Endothelial cell of umbilical vein (primary cell): ENCODE measurements around the gene MT3. TPM values are rescaled to one million over a fixed set of nuclear protein-coding genes. Genes with fewer than 3 reads are reported as not detected.
A peak's percentile ranks its signal among the peaks of the same experiment; 100 is the strongest.

Experiments used
- BruUV-seq: library from RNA; stranded (reverse); fragments of 400-500 nt; replicated peaks from 2 replicates; lab custom pipeline; 2021; lab: Mats Ljungman, UMichigan
- CTCF ChIA-PET: fragments of 300-600, 350-600 bp; sonication (Branson Sonifier 250); formaldehyde crosslinking; loops from one replicate; lab custom pipeline; 2021; ENCODE audit warnings: antibody characterized with exemption, inconsistent platforms; lab: Charles Lee
- POLR2A ChIA-PET: fragments of 300-600, 350-600 bp; sonication (Branson Sonifier 250); formaldehyde crosslinking; loops from one replicate; lab custom pipeline; 2021; ENCODE audit warnings: antibody characterized with exemption, inconsistent platforms; lab: Charles Lee
- DNase-seq: peaks from one replicate; pipeline ENCODE4 v3.0.0-alpha.2; 2011; ENCODE audit warnings: low read depth, low spot score
- FAIRE-seq: peaks from 2 replicates; lab custom pipeline; 2011; peaks lifted over from hg19 to GRCh38; lab: Jason Lieb, UNC
- H2AFZ ChIP-seq: 2 replicates; pipeline ENCODE4 v1.6.0; 2012; ENCODE audit warnings: low read depth, low read length, control low read depth, inconsistent platforms
- H3K27ac ChIP-seq: 2 replicates; pipeline ENCODE4 v1.5.1; 2011; ENCODE audit warnings: low read depth, mild to moderate bottlenecking, control low read depth, low read length, moderate library complexity; ENCODE audit not compliant: insufficient read depth
- H3K27me3 ChIP-seq, 2 experiments: 2 replicates each; pipeline versions ENCODE4 v1.6.0 to v1.6.1; 2011; ENCODE audit warnings: low read length in 2 of 2, mixed read lengths in 1 of 2; ENCODE audit not compliant: control insufficient read depth in 2 of 2, insufficient read depth in 2 of 2
- H3K36me3 ChIP-seq, 2 experiments: 2 replicates in 1 of 2; 3 replicates in 1 of 2; pipeline ENCODE4 v1.5.1; 2011; ENCODE audit warnings: low read length in 2 of 2, mild to moderate bottlenecking in 1 of 2, moderate library complexity in 1 of 2; ENCODE audit not compliant: control insufficient read depth in 2 of 2, insufficient read depth in 2 of 2; ENCODE audit errors: extremely low read depth in 1 of 2
- H3K4me1 ChIP-seq: 3 replicates; pipeline ENCODE4 v1.5.1; 2011; ENCODE audit warnings: mild to moderate bottlenecking, low read length; ENCODE audit not compliant: control insufficient read depth, insufficient read depth; ENCODE audit errors: extremely low read depth
- H3K4me2 ChIP-seq: 2 replicates; pipeline ENCODE4 v1.6.1; 2011; ENCODE audit warnings: low read length, control low read depth, mixed read lengths; ENCODE audit not compliant: insufficient read depth
- H3K4me3 ChIP-seq, 3 experiments: fragments of 200-600 bp in 1 of 3; sonication (generic), shearing (Covaris generic) in 1 of 3; replicated peaks in 1 of 3; 2 replicates each; pipeline ENCODE4 v1.5.1; 2011 to 2016; ENCODE audit warnings: control low read depth in 3 of 3, low read length in 3 of 3, mild to moderate bottlenecking in 2 of 3, inconsistent platforms in 1 of 3, low read depth in 1 of 3, moderate library complexity in 1 of 3; ENCODE audit not compliant: insufficient read depth in 1 of 3
- H3K79me2 ChIP-seq: 2 replicates; pipeline ENCODE4 v1.6.0; 2012; ENCODE audit warnings: low read length, inconsistent platforms; ENCODE audit not compliant: control insufficient read depth, insufficient read depth
- H3K9ac ChIP-seq: replicated peaks from 2 replicates; pipeline ENCODE3; 2011; ENCODE audit warnings: low read length, control low read depth; ENCODE audit not compliant: insufficient read depth; ENCODE audit errors: extremely low read depth
- H3K9me1 ChIP-seq: replicated peaks from 3 replicates; pipeline ENCODE4 v1.6.0; 2011; ENCODE audit warnings: mild to moderate bottlenecking, low read length; ENCODE audit not compliant: control insufficient read depth, insufficient read depth; ENCODE audit errors: extremely low read depth
- H3K9me3 ChIP-seq: replicated peaks from 2 replicates; pipeline ENCODE4 v1.5.1; 2012; ENCODE audit warnings: low read length, inconsistent platforms; ENCODE audit not compliant: control insufficient read depth, insufficient read depth
- H4K20me1 ChIP-seq: replicated peaks from 2 replicates; pipeline ENCODE3; 2011; ENCODE audit warnings: mild to moderate bottlenecking, low read length; ENCODE audit not compliant: control insufficient read depth, insufficient read depth; ENCODE audit errors: extremely low read depth
- CTCF ChIP-seq, 2 donors: IDR thresholded peaks; 1 replicate in 1 of 2; 2 replicates in 1 of 2; pipeline ENCODE4 v1.5.1; 2011; ENCODE audit warnings: low read length in 2 of 2, mild to moderate bottlenecking in 2 of 2, moderate library complexity in 2 of 2, control low read depth in 1 of 2, inconsistent platforms in 1 of 2, low read depth in 1 of 2; ENCODE audit not compliant: insufficient read depth in 1 of 2; ENCODE audit errors: extremely low read depth in 1 of 2
- EZH2 ChIP-seq: IDR thresholded peaks from 2 replicates; pipeline ENCODE4 v1.6.1; 2012; ENCODE audit warnings: borderline replicate concordance, low read depth, mild to moderate bottlenecking, moderate library complexity, low read length, inconsistent platforms; ENCODE audit not compliant: severe bottlenecking
- GATA2 ChIP-seq: IDR thresholded peaks from 2 replicates; pipeline ENCODE4 v1.7.0; 2011; ENCODE audit warnings: low read depth, mild to moderate bottlenecking, moderate library complexity, mixed read lengths, low read length; ENCODE audit not compliant: insufficient read length, insufficient read depth
- JUN ChIP-seq: IDR thresholded peaks from 2 replicates; pipeline ENCODE4 v1.6.1; 2011; ENCODE audit warnings: borderline replicate concordance, low read depth; ENCODE audit not compliant: insufficient read length, insufficient read depth
- MAX ChIP-seq: IDR thresholded peaks from 2 replicates; pipeline ENCODE4 v1.6.1; 2011; ENCODE audit not compliant: insufficient read depth, insufficient read length
- MYC ChIP-seq: IDR thresholded peaks from one replicate; pipeline ENCODE4 v1.6.1; 2011; ENCODE audit warnings: mild to moderate bottlenecking, low read depth, low read length
- POLR2A ChIP-seq: IDR thresholded peaks from 2 replicates; pipeline ENCODE4 v1.6.1; 2012; ENCODE audit warnings: low read depth, mild to moderate bottlenecking, control low read depth, low read length
- POLR2AphosphoS5 ChIP-seq: IDR thresholded peaks from 2 replicates; pipeline ENCODE4 v1.6.1; 2012; ENCODE audit warnings: low read depth, mild to moderate bottlenecking, control low read depth, low read length, moderate library complexity; ENCODE audit not compliant: insufficient read depth
- dilution Hi-C: fragments of 300-500 bp; cut with MboI; formaldehyde crosslinking; loops from one replicate; pipeline ENCODE4 v1.15.0; 2019; ENCODE audit warnings: low sequenced_read_pairs; ENCODE audit not compliant: extremely low pct_ligation_motif_present
- intact Hi-C: fragments of 100-400 bp; cut with micrococcal nuclease; formaldehyde crosslinking; loops from one replicate; pipeline ENCODE4 v1.10.0; 2022
- polyA plus RNA-seq, 4 experiments: library from polyadenylated mRNA; depleted of rRNA in 3 of 4; stranded (reverse) in 3 of 4; unstranded in 1 of 4; fragments of >200 nt; gene quantifications; 2 replicates each; pipeline versions ENCODE4 v1.2.1 to v1.2.3, GENCODE V29; 2011 to 2012; ENCODE audit warnings: missing spikeins in 1 of 4
- total RNA-seq: library from RNA; stranded (reverse); gene quantifications from 2 replicates; pipeline ENCODE4 v1.2.3, GENCODE V29; 2021

Gene MT3
- total and polyA plus RNA-seq, 2 donors (not counting 3 experiments of a cell fraction or from before 2014, with no cell fraction given), result not detected

DNA sequence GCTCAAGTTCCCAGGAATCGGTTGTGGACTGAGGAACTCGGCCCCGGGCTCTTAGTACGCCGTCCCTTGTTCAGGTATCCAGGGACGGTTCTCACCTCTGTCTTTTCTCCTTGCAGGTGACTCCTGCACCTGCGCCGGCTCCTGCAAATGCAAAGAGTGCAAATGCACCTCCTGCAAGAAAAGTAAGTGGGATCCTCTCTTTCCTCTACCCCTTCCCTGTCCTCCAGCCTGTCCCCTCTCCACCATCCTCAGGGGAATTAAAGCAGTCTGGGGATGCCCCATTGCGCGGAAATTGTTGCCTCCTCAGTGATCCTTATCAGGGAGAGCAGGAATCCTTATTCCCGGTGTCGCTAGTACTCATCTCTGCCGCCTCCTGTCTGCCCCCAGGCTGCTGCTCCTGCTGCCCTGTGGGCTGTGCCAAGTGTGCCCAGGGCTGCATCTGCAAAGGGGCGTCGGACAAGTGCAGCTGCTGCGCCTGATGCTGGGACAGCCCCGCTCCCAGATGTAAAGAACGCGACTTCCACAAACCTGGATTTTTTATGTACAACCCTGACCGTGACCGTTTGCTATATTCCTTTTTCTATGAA, 19.6 kb downstream of the MT3 start:
- Histone ChIP-seq H4K20me1 (no peaks in the 10 kb centered on the region), H3K36me3 (no peaks in the 10 kb centered on the region), H2AFZ (no peak overlapping the region), H3K9me3 (no peaks in the 10 kb centered on the region), H3K9me1 (no peaks in the 10 kb centered on the region), H3K9ac (peak overlapping the region; percentile 95), H3K4me3 (peak overlapping the region; percentile 50 to 93 (median 83)), H3K4me1 (peaks cover 68% of the 10 kb centered on the region), H3K4me2 (peak overlapping the region; percentile 81), H3K79me2 (peaks cover 28% of the 10 kb centered on the region), H3K27ac (peak overlapping the region; percentile 99), H3K27me3 (no peaks in the 10 kb centered on the region)
- intact Hi-C loops, result no loop called here
- DNase-seq (no peak), FAIRE-seq (no peak)
- BruUV-seq, result TSS peak; percentile 96
- ChIA-PET POLR2A (interaction anchor here (1.1 to 4.5 kb wide), 2 partner anchors 9 to 17 kb away, joined by 8 to 51 read pairs; partner anchors contain the start of gene MT1E), CTCF (interaction anchor here (0.6 to 1.5 kb wide), 7 partner anchors 8 to 93 kb away, joined by 3 to 8 read pairs (median 3); no protein-coding TSS in a partner anchor)
- TF ChIP-seq POLR2A (no peak), MAX (no peak), POLR2AphosphoS5 (no peak), MYC (no peak), CTCF (IDR thresholded peaks at IDR 0.05; ENCODE audit: extremely low read depth in 1 of 2, insufficient read depth in 1 of 2, low read depth in 1 of 2, low read length in 2 of 2) (no peak), JUN (no peak), GATA2 (peak; percentile 33), EZH2 (no peak)
- dilution Hi-C loops, result no loop called here
